Measurements from ENCODE around the gene TFEB. TPM values are rescaled to one million over a fixed set of nuclear protein-coding genes. Genes with fewer than 3 reads are reported as not detected.

The TFEB gene
- total and polyA plus RNA-seq, 2 experiments from 2014 or later = 34.0 to 41.0 TPM

DNA sequence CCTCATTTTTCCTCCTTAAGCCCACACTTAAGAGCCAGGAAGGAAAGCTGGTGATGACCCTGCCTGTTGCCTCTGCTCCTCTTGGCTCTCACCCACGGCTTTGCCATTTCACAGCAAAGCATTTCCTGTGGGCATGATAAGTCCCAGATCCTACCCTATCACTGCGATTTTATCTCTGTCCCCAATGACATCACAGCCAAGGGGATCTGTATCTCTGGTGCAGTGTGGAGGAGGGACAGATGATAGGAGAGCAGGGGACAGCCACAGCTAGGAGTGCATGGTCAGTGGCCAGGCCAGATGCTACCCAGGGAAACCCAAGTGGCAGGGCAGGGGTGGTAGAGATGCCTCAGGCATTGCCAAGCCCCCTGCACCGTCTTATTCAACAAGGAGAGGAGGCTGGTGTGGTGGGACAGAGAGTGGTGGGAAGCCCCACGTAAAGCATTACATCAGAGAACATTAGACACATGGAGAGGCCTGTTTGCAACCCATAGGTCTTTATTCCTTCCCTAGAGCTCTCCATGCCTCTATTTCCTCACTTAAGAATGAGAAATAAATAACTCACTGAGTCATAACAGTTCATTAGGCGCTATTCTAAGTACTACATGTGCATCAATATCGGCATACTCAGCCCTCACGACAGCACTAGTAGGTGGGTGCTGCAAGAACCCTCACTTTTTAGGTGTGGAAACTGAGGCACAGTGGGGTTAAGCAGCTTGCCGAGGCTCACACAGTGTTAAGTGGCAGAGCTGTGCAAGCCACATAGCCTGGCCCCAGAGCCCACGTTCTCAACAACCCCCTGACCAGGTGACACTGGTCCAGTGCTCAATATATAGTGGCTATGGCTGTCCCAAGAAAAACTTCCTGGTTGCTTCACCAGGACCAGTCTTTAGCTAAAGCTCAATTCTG is 4.6 kb downstream of the TFEB start:
- H3K27me3 ChIP-seq = no peaks in the 10 kb centered on the region
- DNase-seq (ENCODE audit: low read depth in 1 of 2, low spot score in 1 of 2) = no peak
- H3K9me3 ChIP-seq (ENCODE audit: low read depth) = no peaks in the 10 kb centered on the region
- TF ChIP-seq, protein P1, sequence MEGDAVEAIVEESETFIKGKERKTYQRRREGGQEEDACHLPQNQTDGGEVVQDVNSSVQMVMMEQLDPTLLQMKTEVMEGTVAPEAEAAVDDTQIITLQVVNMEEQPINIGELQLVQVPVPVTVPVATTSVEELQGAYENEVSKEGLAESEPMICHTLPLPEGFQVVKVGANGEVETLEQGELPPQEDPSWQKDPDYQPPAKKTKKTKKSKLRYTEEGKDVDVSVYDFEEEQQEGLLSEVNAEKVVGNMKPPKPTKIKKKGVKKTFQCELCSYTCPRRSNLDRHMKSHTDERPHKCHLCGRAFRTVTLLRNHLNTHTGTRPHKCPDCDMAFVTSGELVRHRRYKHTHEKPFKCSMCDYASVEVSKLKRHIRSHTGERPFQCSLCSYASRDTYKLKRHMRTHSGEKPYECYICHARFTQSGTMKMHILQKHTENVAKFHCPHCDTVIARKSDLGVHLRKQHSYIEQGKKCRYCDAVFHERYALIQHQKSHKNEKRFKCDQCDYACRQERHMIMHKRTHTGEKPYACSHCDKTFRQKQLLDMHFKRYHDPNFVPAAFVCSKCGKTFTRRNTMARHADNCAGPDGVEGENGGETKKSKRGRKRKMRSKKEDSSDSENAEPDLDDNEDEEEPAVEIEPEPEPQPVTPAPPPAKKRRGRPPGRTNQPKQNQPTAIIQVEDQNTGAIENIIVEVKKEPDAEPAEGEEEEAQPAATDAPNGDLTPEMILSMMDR (IDR thresholded peaks at IDR 0.05; ENCODE audit: low read depth, low read length) = no peak
- H3K4me3 ChIP-seq = no peak overlapping the region
- H3K36me3 ChIP-seq = no peaks in the 10 kb centered on the region
- no peak overlapping the region for H3K27ac ChIP-seq
- peaks cover 19% of the 10 kb centered on the region for H3K4me1 ChIP-seq (ENCODE audit: low read depth)

DNA sequence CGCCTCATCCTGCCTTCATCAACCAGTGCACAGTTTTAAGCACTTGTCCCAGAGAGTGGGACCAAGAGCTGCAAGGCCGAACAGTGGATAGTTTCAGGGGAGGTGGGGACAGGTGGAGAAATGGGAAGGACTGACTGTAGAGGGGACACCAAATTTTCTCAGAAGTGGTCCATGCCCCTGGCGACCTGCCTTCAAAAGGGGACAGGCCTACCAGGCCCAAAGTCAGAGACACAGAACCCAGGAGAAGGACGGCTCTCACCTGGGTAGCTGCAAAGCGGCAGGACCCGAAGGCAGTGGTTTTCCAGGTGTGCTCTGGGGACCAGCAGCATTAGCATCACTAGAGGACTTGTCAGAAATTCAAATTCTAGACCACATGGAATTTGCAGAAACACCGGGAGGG is 5.8 kb downstream of the TFEB start:
- H3K4me1 ChIP-seq (ENCODE audit: low read depth) = peaks cover 21% of the 10 kb centered on the region
- H3K4me3 ChIP-seq = no peak overlapping the region
- TF ChIP-seq, protein P1 (IDR thresholded peaks at IDR 0.05; ENCODE audit: low read depth, low read length) = no peak
- H3K36me3 ChIP-seq = no peaks in the 10 kb centered on the region
- H3K27me3 ChIP-seq = no peaks in the 10 kb centered on the region
- no peaks in the 10 kb centered on the region for H3K9me3 ChIP-seq (ENCODE audit: low read depth)
- H3K27ac ChIP-seq = no peak overlapping the region
- DNase-seq (ENCODE audit: low read depth in 1 of 2, low spot score in 1 of 2) = no peak

DNA sequence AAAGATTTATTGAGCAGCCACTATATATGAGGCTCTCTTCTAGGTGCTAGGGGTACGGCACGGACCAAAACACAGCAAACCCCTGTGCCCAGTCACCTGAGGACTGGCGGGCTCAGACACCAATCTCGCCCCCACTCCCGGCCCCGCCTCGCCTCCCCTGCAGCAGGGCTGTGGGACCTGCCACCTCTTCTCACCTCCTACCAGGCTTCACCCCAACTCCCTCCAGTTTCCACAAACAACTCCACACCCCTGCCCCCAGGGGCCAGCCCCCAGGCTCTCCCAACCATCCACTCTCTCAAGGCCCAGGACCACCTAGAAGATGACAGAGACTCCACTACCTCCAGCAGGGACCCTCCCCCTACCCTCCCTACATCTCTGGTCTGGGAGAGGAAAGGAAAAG is 6.5 kb downstream of the TFEB start:
- Histone ChIP-seq H3K9me3 (ENCODE audit: low read depth) (no peaks in the 10 kb centered on the region), H3K4me3 (no peak overlapping the region), H3K36me3 (no peaks in the 10 kb centered on the region), H3K4me1 (ENCODE audit: low read depth) (peaks cover 27% of the 10 kb centered on the region), H3K27me3 (no peaks in the 10 kb centered on the region), H3K27ac (no peak overlapping the region)
- DNase-seq (ENCODE audit: low read depth in 1 of 2, low spot score in 1 of 2) = no peak
- TF ChIP-seq, protein P1 (IDR thresholded peaks at IDR 0.05; ENCODE audit: low read depth, low read length) = no peak

DNA sequence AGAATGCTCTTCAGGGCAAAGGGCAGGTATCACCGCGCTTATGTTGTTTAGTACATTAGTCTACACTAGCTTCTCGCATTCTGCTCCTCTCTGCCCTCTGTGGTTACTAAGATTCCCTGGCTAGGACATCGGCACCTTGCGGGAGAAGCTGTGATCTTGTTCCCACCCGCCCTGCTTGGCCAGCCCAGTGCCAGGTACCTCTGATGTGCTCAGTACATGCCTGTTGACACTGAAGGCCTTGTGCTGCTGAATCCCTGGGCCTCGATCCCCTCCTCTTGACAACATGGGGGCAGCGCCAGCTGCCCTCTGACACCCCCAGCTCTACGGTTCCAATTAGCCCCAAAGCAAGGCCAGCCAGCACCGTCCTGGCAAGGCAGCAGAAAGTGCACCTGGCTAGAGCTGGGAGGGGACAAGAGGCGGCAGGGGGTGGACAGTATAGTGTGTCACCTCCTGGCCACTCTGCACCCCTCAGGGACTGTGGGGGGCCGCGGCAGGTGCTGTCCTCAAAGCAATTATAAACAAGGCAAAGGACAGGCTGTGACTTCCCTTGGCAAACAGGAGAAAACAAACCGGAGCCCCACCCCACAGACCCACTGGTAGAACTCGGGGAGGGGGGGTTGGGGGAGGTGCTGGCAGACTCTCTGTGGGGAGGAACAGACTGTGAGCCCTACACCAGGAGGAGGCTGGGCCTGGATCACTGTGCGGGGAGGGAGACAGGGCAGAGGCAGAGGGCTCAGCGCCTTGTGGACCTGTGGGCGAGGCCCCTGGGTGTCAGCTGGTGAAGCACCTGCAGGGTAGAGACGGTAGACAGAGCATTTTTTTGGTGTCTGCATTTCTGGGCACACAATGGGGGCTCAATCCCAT is 7.1 kb downstream of the TFEB start:
- Histone ChIP-seq H3K4me3 (no peak overlapping the region), H3K36me3 (no peaks in the 10 kb centered on the region), H3K27ac (no peak overlapping the region), H3K4me1 (ENCODE audit: low read depth) (peaks cover 32% of the 10 kb centered on the region), H3K27me3 (no peaks in the 10 kb centered on the region), H3K9me3 (ENCODE audit: low read depth) (no peaks in the 10 kb centered on the region)
- TF ChIP-seq, protein P1 (IDR thresholded peaks at IDR 0.05; ENCODE audit: low read depth, low read length) = no peak
- DNase-seq (ENCODE audit: low read depth in 1 of 2, low spot score in 1 of 2) = no peak

- DNase-seq (ENCODE audit: low read depth in 1 of 2, low spot score in 1 of 2) = no peak
- no peaks in the 10 kb centered on the region for H3K36me3 ChIP-seq
- H3K4me1 ChIP-seq (ENCODE audit: low read depth) = peaks cover 30% of the 10 kb centered on the region
- no peak overlapping the region for H3K27ac ChIP-seq
- no peaks in the 10 kb centered on the region for H3K27me3 ChIP-seq
- H3K4me3 ChIP-seq = no peak overlapping the region
- TF ChIP-seq, protein P1 (IDR thresholded peaks at IDR 0.05; ENCODE audit: low read depth, low read length) = no peak
- no peaks in the 10 kb centered on the region for H3K9me3 ChIP-seq (ENCODE audit: low read depth)
Measured at GRCh38 chr6:41727705-41728072, 7.7 kb downstream of the TFEB start.

Data from cardiac muscle cell (in vitro differentiated cells and primary cell).